NB4 (cell line): ENCODE results near the gene SEMA3E.

Experiments
- POLR2A ChIP-seq: IDR thresholded peaks from 2 replicates; pipeline ENCODE4 v1.6.1; 2011; ENCODE audit warnings: mild to moderate bottlenecking; ENCODE audit not compliant: insufficient read length; ENCODE audit errors: extremely low read depth
- TF ChIP-seq, protein P1 (sequence below): IDR thresholded peaks from one replicate; pipeline ENCODE4 v1.5.1; 2012; ENCODE audit warnings: low read depth, low read length

DNA sequence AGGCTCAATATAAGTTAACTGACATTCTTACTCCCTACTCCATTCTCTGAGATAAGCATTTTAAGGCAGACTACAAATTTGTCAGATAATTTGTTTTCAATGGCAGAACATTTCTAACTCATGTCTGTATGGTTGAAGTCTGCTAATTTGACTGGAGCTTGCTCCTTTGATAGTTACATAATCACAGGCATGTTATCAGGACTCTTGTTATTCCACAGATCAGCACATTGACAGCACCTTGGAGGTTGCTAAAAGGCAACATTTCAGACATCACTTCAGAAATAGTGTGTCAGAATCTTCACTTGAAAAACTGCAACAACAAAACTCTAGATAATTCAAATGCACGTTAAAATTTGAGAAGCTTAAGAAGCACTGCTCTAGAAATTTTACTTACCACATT is 327.9 kb downstream of the SEMA3E start:
- TF ChIP-seq, protein P1, sequence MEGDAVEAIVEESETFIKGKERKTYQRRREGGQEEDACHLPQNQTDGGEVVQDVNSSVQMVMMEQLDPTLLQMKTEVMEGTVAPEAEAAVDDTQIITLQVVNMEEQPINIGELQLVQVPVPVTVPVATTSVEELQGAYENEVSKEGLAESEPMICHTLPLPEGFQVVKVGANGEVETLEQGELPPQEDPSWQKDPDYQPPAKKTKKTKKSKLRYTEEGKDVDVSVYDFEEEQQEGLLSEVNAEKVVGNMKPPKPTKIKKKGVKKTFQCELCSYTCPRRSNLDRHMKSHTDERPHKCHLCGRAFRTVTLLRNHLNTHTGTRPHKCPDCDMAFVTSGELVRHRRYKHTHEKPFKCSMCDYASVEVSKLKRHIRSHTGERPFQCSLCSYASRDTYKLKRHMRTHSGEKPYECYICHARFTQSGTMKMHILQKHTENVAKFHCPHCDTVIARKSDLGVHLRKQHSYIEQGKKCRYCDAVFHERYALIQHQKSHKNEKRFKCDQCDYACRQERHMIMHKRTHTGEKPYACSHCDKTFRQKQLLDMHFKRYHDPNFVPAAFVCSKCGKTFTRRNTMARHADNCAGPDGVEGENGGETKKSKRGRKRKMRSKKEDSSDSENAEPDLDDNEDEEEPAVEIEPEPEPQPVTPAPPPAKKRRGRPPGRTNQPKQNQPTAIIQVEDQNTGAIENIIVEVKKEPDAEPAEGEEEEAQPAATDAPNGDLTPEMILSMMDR: no peak
- TF ChIP-seq POLR2A: no peak
